Activated CD8-positive, alpha-beta T cell treated with anti-CD3 and anti-CD28 coated beads for 36 hours (primary cell): ENCODE results near the gene PANX2. TPM values are rescaled to one million over a fixed set of nuclear protein-coding genes. Genes with fewer than 3 reads are reported as not detected.

Source experiments
- ATAC-seq: fragments of 200-7000 bp; cut with Tn5 transposase; one replicate; pipeline ENCODE4 v1.10.0; 2021; ENCODE audit warnings: mild to moderate bottlenecking, moderate library complexity
- CTCF ChIA-PET: fragments of 350-600 bp; sonication (Branson Sonifier 250); formaldehyde crosslinking; loops from one replicate; lab custom pipeline; 2021; ENCODE audit warnings: antibody characterized with exemption; lab: Charles Lee
- POLR2A ChIA-PET: fragments of 350-600 bp; sonication (Branson Sonifier 250); formaldehyde crosslinking; loops from one replicate; lab custom pipeline; 2021; ENCODE audit warnings: antibody characterized with exemption; lab: Charles Lee
- DNase-seq: peaks from one replicate; pipeline ENCODE4 v3.0.0-alpha.2; 2020
- H3K27ac Mint-ChIP-seq: one replicate; pipeline ENCODE4 v1.8.0; 2021; ENCODE audit warnings: mild to moderate bottlenecking, mixed read lengths
- H3K27me3 Mint-ChIP-seq: one replicate; pipeline ENCODE4 v1.8.0; 2021; ENCODE audit warnings: mixed read lengths
- H3K36me3 Mint-ChIP-seq: one replicate; pipeline ENCODE4 v1.8.0; 2021; ENCODE audit warnings: low read depth, mixed read lengths
- H3K4me1 Mint-ChIP-seq: one replicate; pipeline ENCODE4 v1.8.0; 2021; ENCODE audit warnings: low read depth, mixed read lengths
- H3K4me3 Mint-ChIP-seq: one replicate; pipeline ENCODE4 v1.8.0; 2021; ENCODE audit warnings: mild to moderate bottlenecking, moderate library complexity, mixed read lengths
- H3K9me3 Mint-ChIP-seq: one replicate; pipeline ENCODE4 v1.8.0; 2021; ENCODE audit warnings: mixed read lengths
- CTCF ChIP-seq: fragments of 200-600 bp; IDR thresholded peaks from one replicate; pipeline ENCODE4 v1.8.0; 2022; ENCODE audit warnings: antibody characterized with exemption, mild to moderate bottlenecking
- intact Hi-C: fragments of 100-400 bp; cut with micrococcal nuclease; formaldehyde crosslinking; loops from one replicate; pipeline ENCODE4 v1.10.0; 2022
- total RNA-seq, 2 experiments: library from RNA; stranded (reverse); gene quantifications; one replicate each; pipeline ENCODE4 v1.2.3, GENCODE V29; 2021

PANX2 gene
- total RNA-seq, 2 experiments from 2014 or later = 3.3 to 3.9 TPM

GRCh38 chr22:50150161-50151129, 20.1 kb upstream of the PANX2 start:
- Mint-ChIP-seq H3K27ac (no peak overlapping the region), H3K4me3 (no peak overlapping the region), H3K9me3 (no peaks in the 10 kb centered on the region), H3K36me3 (no peaks in the 10 kb centered on the region), H3K27me3 (peaks cover 2% of the 10 kb centered on the region), H3K4me1 (peaks cover 2% of the 10 kb centered on the region)
- ChIA-PET POLR2A (interaction anchor here (1.3 kb wide), 1 partner anchor 58 kb away, joined by 3 read pairs; no protein-coding TSS in a partner anchor), CTCF (interaction anchor here (1.0 to 3.5 kb wide), 4 partner anchors 14 to 120 kb away, joined by 3 to 25 read pairs (median 4); no protein-coding TSS in a partner anchor)
- DNase-seq (no peak), ATAC-seq (no peak)
- intact Hi-C loops = no loop called here
- no peak for TF ChIP-seq CTCF

GRCh38 chr22:50151571-50152537, 18.7 kb upstream of the PANX2 start:
- Mint-ChIP-seq H3K36me3 (no peaks in the 10 kb centered on the region), H3K4me1 (peaks cover 2% of the 10 kb centered on the region), H3K9me3 (no peaks in the 10 kb centered on the region), H3K27ac (no peak overlapping the region), H3K27me3 (peaks cover 2% of the 10 kb centered on the region), H3K4me3 (no peak overlapping the region)
- ATAC-seq = no peak
- intact Hi-C loops = no loop called here
- no peak for TF ChIP-seq CTCF
- DNase-seq = no peak
- ChIA-PET CTCF (interaction anchor here (1.3 kb wide), 1 partner anchor 69 kb away, joined by 4 read pairs; no protein-coding TSS in a partner anchor), POLR2A (interaction anchor here (0.6 kb wide), 1 partner anchor 10 kb away, joined by 3 read pairs; no protein-coding TSS in a partner anchor)

- Mint-ChIP-seq H3K27me3 (peaks cover 2% of the 10 kb centered on the region), H3K4me1 (peaks cover 2% of the 10 kb centered on the region), H3K36me3 (no peaks in the 10 kb centered on the region), H3K9me3 (no peaks in the 10 kb centered on the region), H3K27ac (no peak overlapping the region), H3K4me3 (no peak overlapping the region)
- CTCF ChIA-PET = interaction anchor here (0.9 kb wide), 1 partner anchor 27 kb away, joined by 3 read pairs; no protein-coding TSS in a partner anchor
- no peak for ATAC-seq
- POLR2A ChIA-PET = no interaction called here
- no peak for DNase-seq
- TF ChIP-seq CTCF = no peak
- intact Hi-C loops = no loop called here
Observed at GRCh38 chr22:50153056-50153755, 17.3 kb upstream of the PANX2 start.

GRCh38 chr22:50153756-50154140, 16.8 kb upstream of the PANX2 start:
- ATAC-seq = no peak
- TF ChIP-seq CTCF = no peak
- H3K4me1 Mint-ChIP-seq = peaks cover 2% of the 10 kb centered on the region
- H3K36me3 Mint-ChIP-seq = no peaks in the 10 kb centered on the region
- no peak for DNase-seq
- peaks cover 2% of the 10 kb centered on the region for H3K27me3 Mint-ChIP-seq
- no peak overlapping the region for H3K4me3 Mint-ChIP-seq
- H3K27ac Mint-ChIP-seq = no peak overlapping the region
- CTCF ChIA-PET = interaction anchor here (0.9 kb wide), 1 partner anchor 27 kb away, joined by 3 read pairs; no protein-coding TSS in a partner anchor
- POLR2A ChIA-PET = no interaction called here
- H3K9me3 Mint-ChIP-seq = no peaks in the 10 kb centered on the region
- intact Hi-C loops = no loop called here
